Measurements from ENCODE around the gene SEMA6A.

- TF ChIP-seq, protein P1, sequence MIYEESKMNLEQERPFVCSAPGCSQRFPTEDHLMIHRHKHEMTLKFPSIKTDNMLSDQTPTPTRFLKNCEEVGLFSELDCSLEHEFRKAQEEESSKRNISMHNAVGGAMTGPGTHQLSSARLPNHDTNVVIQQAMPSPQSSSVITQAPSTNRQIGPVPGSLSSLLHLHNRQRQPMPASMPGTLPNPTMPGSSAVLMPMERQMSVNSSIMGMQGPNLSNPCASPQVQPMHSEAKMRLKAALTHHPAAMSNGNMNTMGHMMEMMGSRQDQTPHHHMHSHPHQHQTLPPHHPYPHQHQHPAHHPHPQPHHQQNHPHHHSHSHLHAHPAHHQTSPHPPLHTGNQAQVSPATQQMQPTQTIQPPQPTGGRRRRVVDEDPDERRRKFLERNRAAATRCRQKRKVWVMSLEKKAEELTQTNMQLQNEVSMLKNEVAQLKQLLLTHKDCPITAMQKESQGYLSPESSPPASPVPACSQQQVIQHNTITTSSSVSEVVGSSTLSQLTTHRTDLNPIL (CRISPR knock-in tag; IDR thresholded peaks at IDR 0.05; ENCODE audit: low read depth): no peak
- TF ChIP-seq ZFP30 (CRISPR knock-in tag; IDR thresholded peaks at IDR 0.05): no peak
- TF ChIP-seq, protein P2, sequence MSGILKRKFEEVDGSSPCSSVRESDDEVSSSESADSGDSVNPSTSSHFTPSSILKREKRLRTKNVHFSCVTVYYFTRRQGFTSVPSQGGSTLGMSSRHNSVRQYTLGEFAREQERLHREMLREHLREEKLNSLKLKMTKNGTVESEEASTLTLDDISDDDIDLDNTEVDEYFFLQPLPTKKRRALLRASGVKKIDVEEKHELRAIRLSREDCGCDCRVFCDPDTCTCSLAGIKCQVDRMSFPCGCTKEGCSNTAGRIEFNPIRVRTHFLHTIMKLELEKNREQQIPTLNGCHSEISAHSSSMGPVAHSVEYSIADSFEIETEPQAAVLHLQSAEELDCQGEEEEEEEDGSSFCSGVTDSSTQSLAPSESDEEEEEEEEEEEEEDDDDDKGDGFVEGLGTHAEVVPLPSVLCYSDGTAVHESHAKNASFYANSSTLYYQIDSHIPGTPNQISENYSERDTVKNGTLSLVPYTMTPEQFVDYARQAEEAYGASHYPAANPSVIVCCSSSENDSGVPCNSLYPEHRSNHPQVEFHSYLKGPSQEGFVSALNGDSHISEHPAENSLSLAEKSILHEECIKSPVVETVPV (CRISPR knock-in tag; IDR thresholded peaks at IDR 0.05): no peak
These were observed 135.6 kb downstream of the SEMA6A start for GRCh38 chr5:116438979-116439554.
